HEK293T (cell line): ENCODE results near the gene ZNF334.

ENCODE experiments used
- BHLHE40 ChIP-seq: fragments of 450-650 bp; IDR thresholded peaks from 2 replicates; pipeline ENCODE4 v1.6.1; 2016; ENCODE audit warnings: mild to moderate bottlenecking, moderate library complexity, borderline replicate concordance
- CTBP1 ChIP-seq: fragments of 450-650 bp; IDR thresholded peaks from 2 replicates; pipeline ENCODE4 v1.6.1; 2016; ENCODE audit warnings: borderline replicate concordance
- ELF4 ChIP-seq: fragments of 450-650 bp; IDR thresholded peaks from 2 replicates; pipeline ENCODE4 v1.6.1; 2017; ENCODE audit warnings: antibody characterized with exemption
- FOXA1 ChIP-seq: fragments of 450-650 bp; IDR thresholded peaks from 2 replicates; pipeline ENCODE4 v1.6.1; 2016; ENCODE audit warnings: mild to moderate bottlenecking
- HDGF ChIP-seq: fragments of 450-650 bp; IDR thresholded peaks from 2 replicates; pipeline ENCODE4 v1.6.1; 2017; ENCODE audit warnings: antibody characterized with exemption, borderline replicate concordance
- L3MBTL2 ChIP-seq: fragments of 450-650 bp; conservative IDR thresholded peaks from 2 replicates; pipeline ENCODE4 v1.6.1; 2016; ENCODE audit warnings: mild to moderate bottlenecking
- SP1 ChIP-seq: fragments of 450-650 bp; IDR thresholded peaks from 2 replicates; pipeline ENCODE4 v1.6.1; 2017
- SUZ12 ChIP-seq: fragments of 450-650 bp; IDR thresholded peaks from 2 replicates; pipeline ENCODE4 v1.6.1; 2016; ENCODE audit warnings: mild to moderate bottlenecking

- no peak for TF ChIP-seq HDGF
- TF ChIP-seq SUZ12, result no peak
- no peak for TF ChIP-seq BHLHE40
- no peak for TF ChIP-seq ELF4
- no peak for TF ChIP-seq L3MBTL2
- no peak for TF ChIP-seq SP1
- TF ChIP-seq FOXA1, result no peak
- no peak for TF ChIP-seq CTBP1
These were observed 5.5 kb downstream of the ZNF334 start for GRCh38 chr20:46507760-46508407.
